ENCODE measurements around the gene GRIK2.

GRCh38 chr6:101450901-101451300, 57.4 kb downstream of the GRIK2 start:
- TF ChIP-seq CTCF (conservative IDR thresholded peaks at IDR 0.05), result no peak
- TF ChIP-seq EZH2 (IDR thresholded peaks at IDR 0.05; ENCODE audit: low read depth), result no peak

Measured in PC-9 (cell line).